ENCODE results near the gene C1QTNF3. TPM values are rescaled to one million over a fixed set of nuclear protein-coding genes. Genes with fewer than 3 reads are reported as not detected.

The C1QTNF3 gene
- total and polyA plus RNA-seq, 2 donors (not counting 3 experiments of a cell fraction or from before 2014, with no cell fraction given), result 1.6 TPM

DNA sequence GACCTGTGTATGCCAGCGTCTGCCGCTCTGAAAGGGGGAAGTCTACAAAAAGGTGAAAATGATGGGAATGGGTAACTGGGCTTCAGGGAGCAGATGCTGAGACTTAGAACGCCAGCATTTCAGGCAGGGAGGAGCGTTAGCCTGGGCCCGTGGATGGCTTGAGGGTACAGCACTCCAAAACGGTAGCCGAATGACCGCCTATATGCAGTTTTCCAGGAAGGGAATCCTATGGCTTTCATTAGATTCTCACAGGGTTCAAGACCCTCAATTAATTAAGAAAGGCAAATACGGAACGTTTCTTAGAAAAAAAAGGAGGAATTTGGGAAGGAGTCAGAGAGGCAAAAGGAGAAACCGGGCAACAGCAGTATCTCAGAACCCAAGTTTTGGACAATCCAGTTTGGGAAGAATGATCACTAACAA, 35.8 kb downstream of the C1QTNF3 start:
- peak overlapping the region; percentile 37 for H3K27ac ChIP-seq (ENCODE audit: insufficient read depth, low read depth, low read length)
- POLR2A ChIA-PET, result interaction anchor here (1.5 kb wide), 1 partner anchor 10 kb away, joined by 5 read pairs; no protein-coding TSS in a partner anchor
- dilution Hi-C loops (cut with MboI; ENCODE audit: extremely low pct_ligation_motif_present, low sequenced_read_pairs), result no loop called here
- CTCF ChIA-PET, result interaction anchor here (0.6 to 2.0 kb wide), 3 partner anchors 10 to 72 kb away, joined by 3 to 6 read pairs (median 4); no protein-coding TSS in a partner anchor
- H4K20me1 ChIP-seq (replicated peaks; ENCODE audit: control insufficient read depth, extremely low read depth, insufficient read depth, low read length), result no peaks in the 10 kb centered on the region
- BruUV-seq (replicated peaks), result TSS peak; percentile 39
- peak overlapping the region; percentile 81 for H3K4me2 ChIP-seq (ENCODE audit: insufficient read depth, low read length)
- intact Hi-C loops (cut with micrococcal nuclease), result no loop called here
- peaks cover 14% of the 10 kb centered on the region for H3K4me1 ChIP-seq (ENCODE audit: control insufficient read depth, extremely low read depth, insufficient read depth, low read length)
- H3K4me3 ChIP-seq (replicated peaks in 1 of 3; ENCODE audit: insufficient read depth in 1 of 3, low read depth in 1 of 3, low read length in 3 of 3), result peak overlapping the region; percentile 46 to 76 (median 62)
- TF ChIP-seq EZH2 (IDR thresholded peaks at IDR 0.05; ENCODE audit: borderline replicate concordance, low read depth, low read length, severe bottlenecking) (no peak), FOS (IDR thresholded peaks at IDR 0.05; ENCODE audit: borderline replicate concordance, insufficient read depth, low read length) (no peak), GATA2 (IDR thresholded peaks at IDR 0.05; ENCODE audit: insufficient read depth, insufficient read length, low read depth, low read length) (no peak), POLR2AphosphoS5 (IDR thresholded peaks at IDR 0.05; ENCODE audit: insufficient read depth, low read depth, low read length) (no peak), MYC (IDR thresholded peaks at IDR 0.05; ENCODE audit: low read depth, low read length) (no peak), JUN (IDR thresholded peaks at IDR 0.05; ENCODE audit: borderline replicate concordance, insufficient read depth, insufficient read length, low read depth) (no peak), POLR2A (IDR thresholded peaks at IDR 0.05; ENCODE audit: low read depth, low read length) (no peak)
- TF ChIP-seq, protein P1, sequence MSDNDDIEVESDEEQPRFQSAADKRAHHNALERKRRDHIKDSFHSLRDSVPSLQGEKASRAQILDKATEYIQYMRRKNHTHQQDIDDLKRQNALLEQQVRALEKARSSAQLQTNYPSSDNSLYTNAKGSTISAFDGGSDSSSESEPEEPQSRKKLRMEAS (IDR thresholded peaks at IDR 0.05; ENCODE audit: insufficient read depth, insufficient read length), result no peak
- TF ChIP-seq, protein P2, sequence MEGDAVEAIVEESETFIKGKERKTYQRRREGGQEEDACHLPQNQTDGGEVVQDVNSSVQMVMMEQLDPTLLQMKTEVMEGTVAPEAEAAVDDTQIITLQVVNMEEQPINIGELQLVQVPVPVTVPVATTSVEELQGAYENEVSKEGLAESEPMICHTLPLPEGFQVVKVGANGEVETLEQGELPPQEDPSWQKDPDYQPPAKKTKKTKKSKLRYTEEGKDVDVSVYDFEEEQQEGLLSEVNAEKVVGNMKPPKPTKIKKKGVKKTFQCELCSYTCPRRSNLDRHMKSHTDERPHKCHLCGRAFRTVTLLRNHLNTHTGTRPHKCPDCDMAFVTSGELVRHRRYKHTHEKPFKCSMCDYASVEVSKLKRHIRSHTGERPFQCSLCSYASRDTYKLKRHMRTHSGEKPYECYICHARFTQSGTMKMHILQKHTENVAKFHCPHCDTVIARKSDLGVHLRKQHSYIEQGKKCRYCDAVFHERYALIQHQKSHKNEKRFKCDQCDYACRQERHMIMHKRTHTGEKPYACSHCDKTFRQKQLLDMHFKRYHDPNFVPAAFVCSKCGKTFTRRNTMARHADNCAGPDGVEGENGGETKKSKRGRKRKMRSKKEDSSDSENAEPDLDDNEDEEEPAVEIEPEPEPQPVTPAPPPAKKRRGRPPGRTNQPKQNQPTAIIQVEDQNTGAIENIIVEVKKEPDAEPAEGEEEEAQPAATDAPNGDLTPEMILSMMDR (IDR thresholded peaks at IDR 0.05; ENCODE audit: extremely low read depth in 1 of 2, insufficient read depth in 1 of 2, low read depth in 1 of 2, low read length in 2 of 2), result no peak
- peaks cover 0 to 5% of the 10 kb centered on the region in 2 experiments for H3K36me3 ChIP-seq (ENCODE audit: control insufficient read depth in 2 of 2, extremely low read depth in 1 of 2, insufficient read depth in 2 of 2, low read length in 2 of 2)
- no peaks in the 10 kb centered on the region for H3K27me3 ChIP-seq (ENCODE audit: control insufficient read depth in 2 of 2, insufficient read depth in 2 of 2, low read length in 2 of 2)
- FAIRE-seq (no peak), DNase-seq (ENCODE audit: low read depth, low spot score) (no peak)
- no peaks in the 10 kb centered on the region for H3K79me2 ChIP-seq (ENCODE audit: control insufficient read depth, insufficient read depth, low read length)
- peak overlapping the region; percentile 62 for H2AFZ ChIP-seq (ENCODE audit: low read depth, low read length)
- H3K9me3 ChIP-seq (replicated peaks; ENCODE audit: control insufficient read depth, insufficient read depth, low read length), result no peaks in the 10 kb centered on the region
- H3K9ac ChIP-seq (replicated peaks; ENCODE audit: extremely low read depth, insufficient read depth, low read length), result peak overlapping the region; percentile 72
- H3K9me1 ChIP-seq (replicated peaks; ENCODE audit: control insufficient read depth, extremely low read depth, insufficient read depth, low read length), result no peaks in the 10 kb centered on the region
